ENCODE results near the gene GRM2. TPM values are rescaled to one million over a fixed set of nuclear protein-coding genes. Genes with fewer than 3 reads are reported as not detected.

Gene GRM2
- total and polyA plus RNA-seq, 2 of the 8 experiments (the other 6 are each of a cell fraction or from before 2014, with no cell fraction given) = 3.9 to 10.5 TPM

- no peak for TF ChIP-seq NANOG (IDR thresholded peaks at IDR 0.05; ENCODE audit: insufficient read depth, low read depth, low read length, poor library complexity, severe bottlenecking)
- TF ChIP-seq PHF8 (conservative IDR thresholded peaks at IDR 0.05; ENCODE audit: low read depth, low read length) = peak; percentile 52; the same call in 1 of the 2 replicates
- TF ChIP-seq EZH2 (IDR thresholded peaks at IDR 0.05; ENCODE audit: low read depth, low read length, severe bottlenecking) = peak; percentile 39
- TF ChIP-seq TAF1 (IDR thresholded peaks at IDR 0.05; ENCODE audit: low read depth, low read length) = 0 out of 2 replicates have a peak, but pooled peaks have one; percentile 34
Measured at GRCh38 chr3:51671734-51672475, 35.0 kb upstream of the GRM2 start (continued).

Measured in H1 (cell line).